K562 (cell line): ENCODE measurements around the gene CXCL12. TPM values are rescaled to one million over a fixed set of nuclear protein-coding genes. Genes with fewer than 3 reads are reported as not detected.

Experiments
- ATAC-seq: fragments of 200-7000 bp; cut with Tn5 transposase; 3 replicates; pipeline ENCODE4 v1.9.1; 2020; ENCODE audit warnings: moderate library complexity
- BruUV-seq: library from RNA; stranded (reverse); fragments of 400-500 nt; replicated peaks from 2 replicates; lab custom pipeline; 2021; lab: Mats Ljungman, UMichigan
- CTCF ChIA-PET: fragments of 300-600 bp; formaldehyde crosslinking; extraction: SDS; loops from one replicate; lab custom pipeline; 2021; ENCODE audit warnings: low intra/inter-chr PET ratio; lab: Yijun Ruan, JAX
- POLR2A ChIA-PET: fragments of 300-600, 350-650 bp; sonication (Branson Sonifier 250); formaldehyde crosslinking; extraction: SDS; loops from one replicate; lab custom pipeline; 2021; ENCODE audit warnings: antibody characterized with exemption, inconsistent platforms; lab: Yijun Ruan, JAX
- DNase-seq, 4 experiments: peaks; one replicate each; pipeline versions ENCODE4 v3.0.0 to v3.0.0-alpha.2; 2011 to 2018; ENCODE audit warnings: low spot score in 3 of 4, mixed read lengths in 3 of 4; ENCODE audit errors: extremely low read depth in 1 of 4
- FAIRE-seq: peaks from 2 replicates; lab custom pipeline; 2011; peaks lifted over from hg19 to GRCh38; lab: Jason Lieb, UNC
- H2AFZ ChIP-seq: 2 replicates; pipeline ENCODE4 v1.6.0; 2011; ENCODE audit warnings: low read depth, low read length, control low read depth, inconsistent platforms
- H3K27ac ChIP-seq: fragments of 200-600 bp; 3 replicates; pipeline ENCODE4 v1.8.0; 2011; ENCODE audit warnings: low read depth, mild to moderate bottlenecking, control low read depth, inconsistent platforms, low read length, moderate library complexity, mixed read lengths; ENCODE audit errors: extremely low read depth
- H3K27me3 ChIP-seq, 2 experiments: fragments of 300-600 bp in 1 of 2; 2 replicates in 1 of 2; 3 replicates in 1 of 2; pipeline versions ENCODE4 v1.6.0 to v1.8.0; 2011; ENCODE audit warnings: inconsistent platforms in 2 of 2, low read length in 2 of 2, mild to moderate bottlenecking in 1 of 2, mixed read lengths in 1 of 2, moderate library complexity in 1 of 2; ENCODE audit not compliant: control insufficient read depth in 2 of 2, insufficient read depth in 2 of 2
- H3K36me3 ChIP-seq: fragments of 300-600 bp; 3 replicates; pipeline ENCODE4 v1.8.0; 2011; ENCODE audit warnings: mild to moderate bottlenecking, low read length, inconsistent platforms; ENCODE audit not compliant: control insufficient read depth, insufficient read depth
- H3K4me1 ChIP-seq, 2 experiments: fragments of 200-600 bp in 1 of 2; replicated peaks in 1 of 2; 2 replicates in 1 of 2; 3 replicates in 1 of 2; pipeline versions ENCODE4 v1.5.1 to v1.8.0; 2011; ENCODE audit warnings: inconsistent platforms in 2 of 2, low read length in 2 of 2, mild to moderate bottlenecking in 1 of 2, mixed read lengths in 1 of 2, moderate library complexity in 1 of 2; ENCODE audit not compliant: control insufficient read depth in 2 of 2, insufficient read depth in 2 of 2
- H3K4me2 ChIP-seq: 2 replicates; pipeline ENCODE4 v1.6.1; 2011; ENCODE audit warnings: low read length, control low read depth, inconsistent platforms, mixed read lengths; ENCODE audit not compliant: insufficient read depth
- H3K4me3 ChIP-seq: fragments of 200-600 bp; sonication (generic), shearing (Covaris generic); 2 replicates; pipeline ENCODE4 v1.5.1; 2016; ENCODE audit warnings: control low read depth, inconsistent platforms
- H3K79me2 ChIP-seq: fragments of 200-600 bp; 3 replicates; pipeline ENCODE4 v1.8.0; 2011; ENCODE audit warnings: low read length, inconsistent platforms; ENCODE audit not compliant: control insufficient read depth, insufficient read depth
- H3K9ac ChIP-seq, 2 experiments: 2 replicates each; pipeline versions ENCODE4 v1.6.0 to v1.6.1; 2011; ENCODE audit warnings: low read depth in 2 of 2, low read length in 2 of 2, control low read depth in 1 of 2, inconsistent platforms in 1 of 2, mild to moderate bottlenecking in 1 of 2, mixed read lengths in 1 of 2; ENCODE audit not compliant: insufficient read depth in 1 of 2
- H3K9me1 ChIP-seq: one replicate; pipeline ENCODE4 v1.6.0; 2011; ENCODE audit warnings: inconsistent platforms, mild to moderate bottlenecking, low read length, moderate library complexity; ENCODE audit not compliant: control insufficient read depth, insufficient read depth
- H3K9me3 ChIP-seq: replicated peaks from 2 replicates; pipeline ENCODE4 v1.5.1; 2011; ENCODE audit warnings: low read depth, low read length, inconsistent platforms; ENCODE audit not compliant: control insufficient read depth, insufficient read depth
- H4K20me1 ChIP-seq: replicated peaks from 2 replicates; pipeline ENCODE4 v1.6.1; 2011; ENCODE audit warnings: low read length, inconsistent platforms, mixed read lengths; ENCODE audit not compliant: control insufficient read depth, insufficient read depth
- FOXJ3 ChIP-seq: sonication (generic); formaldehyde crosslinking; IDR thresholded peaks from 2 replicates; pipeline ENCODE4 v1.4.0; 2020; ENCODE audit warnings: mild to moderate bottlenecking, missing genetic modification reagents
- HOXB6 ChIP-seq: fragments of 250-450 bp; sonication (Bioruptor Pico); IDR thresholded peaks from 2 replicates; pipeline ENCODE4 v1.5.1; 2022; ENCODE audit warnings: mild to moderate bottlenecking, borderline replicate concordance
- MTF1 ChIP-seq: fragments of 250-450 bp; sonication (Bioruptor Pico); IDR thresholded peaks from 2 replicates; pipeline ENCODE4 v1.9.0; 2021; ENCODE audit warnings: moderate library complexity, mild to moderate bottlenecking, inconsistent platforms, borderline replicate concordance
- NFXL1 ChIP-seq: fragments of 450-650 bp; formaldehyde crosslinking; IDR thresholded peaks from 2 replicates; pipeline ENCODE4 v1.4.0; 2021; ENCODE audit warnings: mild to moderate bottlenecking
- XRCC5 ChIP-seq: fragments of 200-400 bp; formaldehyde crosslinking; IDR thresholded peaks from 2 replicates; pipeline ENCODE4 v1.6.1; 2017; ENCODE audit warnings: low read depth, mild to moderate bottlenecking, low read length
- ZNF3 ChIP-seq: fragments of 250-450 bp; sonication (Bioruptor Pico); IDR thresholded peaks from 2 replicates; pipeline ENCODE4 v1.5.0; 2021; ENCODE audit warnings: mild to moderate bottlenecking, moderate library complexity
- WGBS: fragments of 100-300 bp; shearing (Covaris generic); methylation state at CpG from one replicate; pipeline ENCODE4 v1.1.6; 2016; ENCODE audit warnings: low coverage, mixed read lengths; ENCODE audit not compliant: insufficient coverage; ENCODE audit errors: missing lambda C conversion rate; 5-methylcytosine and 5-hydroxymethylcytosine counted together
- in situ Hi-C: fragments of 300-500 bp; cut with MboI; formaldehyde crosslinking; loops from 4 replicates; pipeline ENCODE4 v1.15.0; 2018; ENCODE audit warnings: inconsistent platforms, mixed read lengths
- intact Hi-C: fragments of 100-400 bp; cut with micrococcal nuclease; formaldehyde crosslinking; loops from 2 replicates; pipeline ENCODE4 v1.14.2; 2022
- polyA plus RNA-seq, 8 experiments: library from polyadenylated mRNA; depleted of rRNA in 4 of 8; stranded (reverse) in 5 of 8; unstranded in 3 of 8; fragments of >200 nt; fragmentation: Nextera tagmentation in 2 of 8; fragmentation: Illumina TruSeq in 1 of 8; extraction: Ambion mirVana in 2 of 8; extraction: Trizol in 1 of 8; gene quantifications; 2 replicates each; pipeline versions ENCODE4 v1.2.1 to v1.2.3, GENCODE V29; 2011 to 2014; ENCODE audit warnings: inconsistent platforms in 1 of 8, missing spikeins in 1 of 8
- total RNA-seq, 7 experiments: library from RNA; depleted of rRNA in 6 of 7; stranded (reverse); fragments of >200 nt in 6 of 7; fragmentation: Illumina TruSeq in 2 of 7; extraction: Trizol in 2 of 7; gene quantifications; 2 replicates each; pipeline versions ENCODE4 v1.2.1 to v1.2.3, GENCODE V29; 2011 to 2021; ENCODE audit warnings: low replicate concordance in 1 of 7
- TF ChIP-seq, protein P1 (sequence below): fragments of 450-650 bp; IDR thresholded peaks from 2 replicates; pipeline ENCODE4 v1.6.1; 2016; ENCODE audit warnings: mild to moderate bottlenecking, moderate library complexity
- TF ChIP-seq, protein P2 (sequence below): fragments of 450-650 bp; IDR thresholded peaks from 2 replicates; pipeline ENCODE4 v1.6.1; 2017; ENCODE audit warnings: mild to moderate bottlenecking, moderate library complexity

The CXCL12 gene
- total and polyA plus RNA-seq, 9 of the 15 experiments (the other 6 are each of a cell fraction or from before 2014, with no cell fraction given) = 0.18 TPM; not detected in 8

DNA sequence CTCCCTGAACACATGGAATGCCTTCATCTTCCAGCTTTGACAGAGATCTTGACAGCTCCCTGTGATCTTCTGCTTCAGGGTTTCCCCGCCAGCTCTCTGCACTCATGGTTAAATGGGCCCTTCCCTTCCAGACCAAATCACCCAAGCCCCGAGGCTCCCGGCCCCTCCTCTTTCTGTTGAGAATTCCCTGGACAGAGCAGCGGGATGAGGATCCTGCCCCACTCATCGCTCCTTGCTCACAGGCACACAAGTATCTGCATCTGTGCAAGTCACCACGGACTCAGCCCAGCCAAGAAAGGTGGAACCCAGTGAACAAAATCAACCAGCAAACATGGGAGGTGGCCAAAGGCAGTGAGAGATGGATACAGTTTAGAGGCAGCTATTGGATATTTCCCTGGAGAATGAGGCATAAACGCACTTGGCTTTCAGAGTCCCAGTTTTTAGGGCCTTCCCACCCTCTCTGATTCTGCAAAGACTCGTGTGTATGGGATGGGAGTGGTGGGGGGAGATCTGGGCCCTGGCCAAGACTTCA is 37.7 kb upstream of the CXCL12 start:
- CTCF ChIA-PET = no interaction called here
- H3K36me3 ChIP-seq = no peaks in the 10 kb centered on the region
- H3K9me1 ChIP-seq = no peaks in the 10 kb centered on the region
- in situ Hi-C loops (no loop called here), intact Hi-C loops (no loop called here)
- WGBS = 1% methylated on average over 8 of the region's 8 CpGs
- ATAC-seq (no peak), DNase-seq (no peak), FAIRE-seq (no peak)
- H3K4me1 ChIP-seq = no peaks in the 10 kb centered on the region
- 0 out of 2 replicates have a peak, but pooled peaks cover 4% of the 10 kb centered on the region for H4K20me1 ChIP-seq
- H2AFZ ChIP-seq = no peak overlapping the region
- H3K4me2 ChIP-seq = no peak overlapping the region
- POLR2A ChIA-PET = no interaction called here
- no TSS peak for BruUV-seq
- no peak overlapping the region for H3K27ac ChIP-seq
- no peaks in the 10 kb centered on the region for H3K79me2 ChIP-seq
- no peaks in the 10 kb centered on the region for H3K9me3 ChIP-seq
- no peaks in the 10 kb centered on the region; a peak in 2 of 5 replicates for H3K27me3 ChIP-seq
- no peak overlapping the region for H3K9ac ChIP-seq
- no peak overlapping the region for H3K4me3 ChIP-seq
- TF ChIP-seq MTF1 (CRISPR knock-in tag) (no peak), FOXJ3 (CRISPR knock-in tag) (no peak), HOXB6 (CRISPR knock-in tag) (no peak), XRCC5 (no peak), NFXL1 (no peak), ZNF3 (no peak)
- TF ChIP-seq, protein P1, sequence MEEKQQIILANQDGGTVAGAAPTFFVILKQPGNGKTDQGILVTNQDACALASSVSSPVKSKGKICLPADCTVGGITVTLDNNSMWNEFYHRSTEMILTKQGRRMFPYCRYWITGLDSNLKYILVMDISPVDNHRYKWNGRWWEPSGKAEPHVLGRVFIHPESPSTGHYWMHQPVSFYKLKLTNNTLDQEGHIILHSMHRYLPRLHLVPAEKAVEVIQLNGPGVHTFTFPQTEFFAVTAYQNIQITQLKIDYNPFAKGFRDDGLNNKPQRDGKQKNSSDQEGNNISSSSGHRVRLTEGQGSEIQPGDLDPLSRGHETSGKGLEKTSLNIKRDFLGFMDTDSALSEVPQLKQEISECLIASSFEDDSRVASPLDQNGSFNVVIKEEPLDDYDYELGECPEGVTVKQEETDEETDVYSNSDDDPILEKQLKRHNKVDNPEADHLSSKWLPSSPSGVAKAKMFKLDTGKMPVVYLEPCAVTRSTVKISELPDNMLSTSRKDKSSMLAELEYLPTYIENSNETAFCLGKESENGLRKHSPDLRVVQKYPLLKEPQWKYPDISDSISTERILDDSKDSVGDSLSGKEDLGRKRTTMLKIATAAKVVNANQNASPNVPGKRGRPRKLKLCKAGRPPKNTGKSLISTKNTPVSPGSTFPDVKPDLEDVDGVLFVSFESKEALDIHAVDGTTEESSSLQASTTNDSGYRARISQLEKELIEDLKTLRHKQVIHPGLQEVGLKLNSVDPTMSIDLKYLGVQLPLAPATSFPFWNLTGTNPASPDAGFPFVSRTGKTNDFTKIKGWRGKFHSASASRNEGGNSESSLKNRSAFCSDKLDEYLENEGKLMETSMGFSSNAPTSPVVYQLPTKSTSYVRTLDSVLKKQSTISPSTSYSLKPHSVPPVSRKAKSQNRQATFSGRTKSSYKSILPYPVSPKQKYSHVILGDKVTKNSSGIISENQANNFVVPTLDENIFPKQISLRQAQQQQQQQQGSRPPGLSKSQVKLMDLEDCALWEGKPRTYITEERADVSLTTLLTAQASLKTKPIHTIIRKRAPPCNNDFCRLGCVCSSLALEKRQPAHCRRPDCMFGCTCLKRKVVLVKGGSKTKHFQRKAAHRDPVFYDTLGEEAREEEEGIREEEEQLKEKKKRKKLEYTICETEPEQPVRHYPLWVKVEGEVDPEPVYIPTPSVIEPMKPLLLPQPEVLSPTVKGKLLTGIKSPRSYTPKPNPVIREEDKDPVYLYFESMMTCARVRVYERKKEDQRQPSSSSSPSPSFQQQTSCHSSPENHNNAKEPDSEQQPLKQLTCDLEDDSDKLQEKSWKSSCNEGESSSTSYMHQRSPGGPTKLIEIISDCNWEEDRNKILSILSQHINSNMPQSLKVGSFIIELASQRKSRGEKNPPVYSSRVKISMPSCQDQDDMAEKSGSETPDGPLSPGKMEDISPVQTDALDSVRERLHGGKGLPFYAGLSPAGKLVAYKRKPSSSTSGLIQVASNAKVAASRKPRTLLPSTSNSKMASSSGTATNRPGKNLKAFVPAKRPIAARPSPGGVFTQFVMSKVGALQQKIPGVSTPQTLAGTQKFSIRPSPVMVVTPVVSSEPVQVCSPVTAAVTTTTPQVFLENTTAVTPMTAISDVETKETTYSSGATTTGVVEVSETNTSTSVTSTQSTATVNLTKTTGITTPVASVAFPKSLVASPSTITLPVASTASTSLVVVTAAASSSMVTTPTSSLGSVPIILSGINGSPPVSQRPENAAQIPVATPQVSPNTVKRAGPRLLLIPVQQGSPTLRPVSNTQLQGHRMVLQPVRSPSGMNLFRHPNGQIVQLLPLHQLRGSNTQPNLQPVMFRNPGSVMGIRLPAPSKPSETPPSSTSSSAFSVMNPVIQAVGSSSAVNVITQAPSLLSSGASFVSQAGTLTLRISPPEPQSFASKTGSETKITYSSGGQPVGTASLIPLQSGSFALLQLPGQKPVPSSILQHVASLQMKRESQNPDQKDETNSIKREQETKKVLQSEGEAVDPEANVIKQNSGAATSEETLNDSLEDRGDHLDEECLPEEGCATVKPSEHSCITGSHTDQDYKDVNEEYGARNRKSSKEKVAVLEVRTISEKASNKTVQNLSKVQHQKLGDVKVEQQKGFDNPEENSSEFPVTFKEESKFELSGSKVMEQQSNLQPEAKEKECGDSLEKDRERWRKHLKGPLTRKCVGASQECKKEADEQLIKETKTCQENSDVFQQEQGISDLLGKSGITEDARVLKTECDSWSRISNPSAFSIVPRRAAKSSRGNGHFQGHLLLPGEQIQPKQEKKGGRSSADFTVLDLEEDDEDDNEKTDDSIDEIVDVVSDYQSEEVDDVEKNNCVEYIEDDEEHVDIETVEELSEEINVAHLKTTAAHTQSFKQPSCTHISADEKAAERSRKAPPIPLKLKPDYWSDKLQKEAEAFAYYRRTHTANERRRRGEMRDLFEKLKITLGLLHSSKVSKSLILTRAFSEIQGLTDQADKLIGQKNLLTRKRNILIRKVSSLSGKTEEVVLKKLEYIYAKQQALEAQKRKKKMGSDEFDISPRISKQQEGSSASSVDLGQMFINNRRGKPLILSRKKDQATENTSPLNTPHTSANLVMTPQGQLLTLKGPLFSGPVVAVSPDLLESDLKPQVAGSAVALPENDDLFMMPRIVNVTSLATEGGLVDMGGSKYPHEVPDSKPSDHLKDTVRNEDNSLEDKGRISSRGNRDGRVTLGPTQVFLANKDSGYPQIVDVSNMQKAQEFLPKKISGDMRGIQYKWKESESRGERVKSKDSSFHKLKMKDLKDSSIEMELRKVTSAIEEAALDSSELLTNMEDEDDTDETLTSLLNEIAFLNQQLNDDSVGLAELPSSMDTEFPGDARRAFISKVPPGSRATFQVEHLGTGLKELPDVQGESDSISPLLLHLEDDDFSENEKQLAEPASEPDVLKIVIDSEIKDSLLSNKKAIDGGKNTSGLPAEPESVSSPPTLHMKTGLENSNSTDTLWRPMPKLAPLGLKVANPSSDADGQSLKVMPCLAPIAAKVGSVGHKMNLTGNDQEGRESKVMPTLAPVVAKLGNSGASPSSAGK = no peak
- TF ChIP-seq, protein P2, sequence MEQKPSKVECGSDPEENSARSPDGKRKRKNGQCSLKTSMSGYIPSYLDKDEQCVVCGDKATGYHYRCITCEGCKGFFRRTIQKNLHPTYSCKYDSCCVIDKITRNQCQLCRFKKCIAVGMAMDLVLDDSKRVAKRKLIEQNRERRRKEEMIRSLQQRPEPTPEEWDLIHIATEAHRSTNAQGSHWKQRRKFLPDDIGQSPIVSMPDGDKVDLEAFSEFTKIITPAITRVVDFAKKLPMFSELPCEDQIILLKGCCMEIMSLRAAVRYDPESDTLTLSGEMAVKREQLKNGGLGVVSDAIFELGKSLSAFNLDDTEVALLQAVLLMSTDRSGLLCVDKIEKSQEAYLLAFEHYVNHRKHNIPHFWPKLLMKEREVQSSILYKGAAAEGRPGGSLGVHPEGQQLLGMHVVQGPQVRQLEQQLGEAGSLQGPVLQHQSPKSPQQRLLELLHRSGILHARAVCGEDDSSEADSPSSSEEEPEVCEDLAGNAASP = no peak
